Adrenal gland (tissue), 5 donors: ENCODE data around the gene CRHR1.

Experiments
- POLR2A ChIP-seq, 2 donors: fragments of 450-650 bp; IDR thresholded peaks; one replicate each; pipeline ENCODE4 v1.6.1; 2017; ENCODE audit warnings: antibody characterized with exemption in 2 of 2, mild to moderate bottlenecking in 2 of 2, moderate library complexity in 1 of 2
- TF ChIP-seq, protein P1 (sequence below), 6 experiments: fragments of 450-650 bp in 4 of 6; fragments of 200-600 bp in 2 of 6; sonication (generic) in 1 of 6; IDR thresholded peaks; 1 replicate in 5 of 6; 2 replicates in 1 of 6; pipeline versions ENCODE4 v1.5.1 to v1.8.0; 2016 to 2021; ENCODE audit warnings: antibody characterized with exemption in 6 of 6, mild to moderate bottlenecking in 2 of 6, moderate library complexity in 1 of 6
- donor health status: DM: no; HTN: no; CAD: no.

DNA sequence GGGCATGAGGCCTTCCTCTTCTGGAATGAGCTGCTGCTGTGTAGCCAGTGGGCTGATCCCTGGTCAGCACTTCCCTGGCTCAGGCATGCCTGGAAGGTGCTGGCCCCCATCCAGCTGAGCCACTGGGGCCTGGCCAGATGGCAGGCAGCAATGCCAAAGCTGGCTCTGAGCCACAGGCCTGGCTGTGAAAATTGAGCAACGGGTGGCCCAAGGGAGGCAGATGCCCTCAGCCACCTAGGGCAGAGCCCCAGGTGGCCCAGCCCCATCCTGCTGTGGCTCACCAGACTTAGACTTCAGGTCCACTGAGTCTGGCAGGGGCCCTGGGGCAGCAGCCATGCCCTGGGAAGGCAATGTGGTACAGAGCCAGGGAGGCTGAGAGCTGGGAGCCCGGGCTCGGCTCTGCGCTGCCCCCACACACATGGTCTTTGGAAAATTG, 8.5 kb upstream of the CRHR1 start:
- TF ChIP-seq POLR2A (IDR thresholded peaks at IDR 0.05), result no peak
- TF ChIP-seq, protein P1, sequence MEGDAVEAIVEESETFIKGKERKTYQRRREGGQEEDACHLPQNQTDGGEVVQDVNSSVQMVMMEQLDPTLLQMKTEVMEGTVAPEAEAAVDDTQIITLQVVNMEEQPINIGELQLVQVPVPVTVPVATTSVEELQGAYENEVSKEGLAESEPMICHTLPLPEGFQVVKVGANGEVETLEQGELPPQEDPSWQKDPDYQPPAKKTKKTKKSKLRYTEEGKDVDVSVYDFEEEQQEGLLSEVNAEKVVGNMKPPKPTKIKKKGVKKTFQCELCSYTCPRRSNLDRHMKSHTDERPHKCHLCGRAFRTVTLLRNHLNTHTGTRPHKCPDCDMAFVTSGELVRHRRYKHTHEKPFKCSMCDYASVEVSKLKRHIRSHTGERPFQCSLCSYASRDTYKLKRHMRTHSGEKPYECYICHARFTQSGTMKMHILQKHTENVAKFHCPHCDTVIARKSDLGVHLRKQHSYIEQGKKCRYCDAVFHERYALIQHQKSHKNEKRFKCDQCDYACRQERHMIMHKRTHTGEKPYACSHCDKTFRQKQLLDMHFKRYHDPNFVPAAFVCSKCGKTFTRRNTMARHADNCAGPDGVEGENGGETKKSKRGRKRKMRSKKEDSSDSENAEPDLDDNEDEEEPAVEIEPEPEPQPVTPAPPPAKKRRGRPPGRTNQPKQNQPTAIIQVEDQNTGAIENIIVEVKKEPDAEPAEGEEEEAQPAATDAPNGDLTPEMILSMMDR (IDR thresholded peaks at IDR 0.05), result no peak
